ENCODE data around the gene CEP63.

DNA sequence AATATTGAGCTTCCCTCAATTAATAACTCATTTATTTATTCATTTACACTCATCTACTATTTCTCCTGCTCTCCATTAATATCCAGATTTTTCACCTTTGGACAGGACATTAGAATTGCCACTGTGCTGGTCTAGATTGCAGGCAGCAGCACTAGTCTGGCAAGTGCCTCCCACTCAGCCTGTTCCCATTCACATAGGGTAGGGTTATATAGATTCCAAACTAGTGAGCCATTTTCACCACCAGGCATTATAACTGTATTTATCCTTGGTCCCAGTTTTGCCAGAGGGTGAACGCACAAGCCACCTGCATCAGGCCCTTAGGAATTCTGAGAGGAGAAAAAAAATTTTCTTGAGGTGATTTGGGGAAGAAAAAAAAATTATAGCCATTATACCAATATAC lies 44.5 kb upstream of the CEP63 start:
- no peak for TF ChIP-seq POLR2A (IDR thresholded peaks at IDR 0.05; ENCODE audit: low read length)
- TF ChIP-seq GATA1 (IDR thresholded peaks at IDR 0.05; ENCODE audit: low read depth, low read length): no peak

Data from erythroblast (primary cell).